SK-N-MC (cell line): ENCODE data around the gene FBP2.

Experiments used
- EZH2 ChIP-seq: fragments of 200-600 bp; sonication (generic); IDR thresholded peaks from one replicate; pipeline ENCODE4 v1.6.1; 2017; ENCODE audit warnings: antibody characterized with exemption
- FOXP2 ChIP-seq: optimal IDR thresholded peaks from 2 replicates; pipeline ENCODE3; 2011; ENCODE audit warnings: mild to moderate bottlenecking, moderate library complexity; ENCODE audit not compliant: insufficient read depth; ENCODE audit errors: extremely low read length, control extremely low read depth
- POLR2AphosphoS5 ChIP-seq: IDR thresholded peaks from 2 replicates; pipeline ENCODE4 v1.6.1; 2012; ENCODE audit warnings: mild to moderate bottlenecking, low read depth, low read length, borderline replicate concordance

GRCh38 chr9:94603259-94604160, 9.9 kb upstream of the FBP2 start:
- TF ChIP-seq POLR2AphosphoS5: no peak
- no peak for TF ChIP-seq EZH2
- no peak for TF ChIP-seq FOXP2
